Lower leg skin (tissue), 4 donors: Measurements from ENCODE around the gene GABRD. TPM values are rescaled to one million over a fixed set of nuclear protein-coding genes. Genes with fewer than 3 reads are reported as not detected.

Experiments used
- DNase-seq, 2 donors: peaks; one replicate each; pipeline ENCODE4 v3.0.0-alpha.2; 2019; ENCODE audit warnings: low spot score in 2 of 2
- H3K4me3 ChIP-seq: fragments of 200-600 bp; sonication (generic); 2 replicates; pipeline ENCODE4 v1.5.1; 2017; ENCODE audit warnings: mild to moderate bottlenecking, low read depth; ENCODE audit not compliant: poor library complexity, severe bottlenecking
- POLR2A ChIP-seq, 2 donors: fragments of 450-650 bp; IDR thresholded peaks; one replicate each; pipeline ENCODE4 v1.6.1; 2016 to 2017; ENCODE audit warnings: antibody characterized with exemption in 2 of 2, mild to moderate bottlenecking in 1 of 2, moderate library complexity in 1 of 2
- WGBS, 2 donors: methylation state at CpG; one replicate each; pipeline ENCODE4 v1.1.5; 2018; 5-methylcytosine and 5-hydroxymethylcytosine counted together
- intact Hi-C: fragments of 100-400 bp; cut with DNase I; formaldehyde crosslinking; loops from one replicate; pipeline ENCODE4 v1.15.0; 2023; ENCODE audit warnings: low total_unique reads
- total RNA-seq, 4 donors: library from RNA; depleted of rRNA; stranded (reverse); fragments of >200 nt; gene quantifications; one replicate each; pipeline ENCODE4 v1.1.0, GENCODE V29; 2016
- TF ChIP-seq, protein P1 (sequence below), 3 donors: fragments of 450-650 bp; IDR thresholded peaks; one replicate each; pipeline ENCODE4 v1.5.1; 2016; ENCODE audit warnings: antibody characterized with exemption in 3 of 3, mild to moderate bottlenecking in 3 of 3, moderate library complexity in 2 of 3

GABRD gene
- total RNA-seq, 4 donors from 2014 or later = 1.1 to 5.1 (median 2.0) TPM; not detected in 1

DNA sequence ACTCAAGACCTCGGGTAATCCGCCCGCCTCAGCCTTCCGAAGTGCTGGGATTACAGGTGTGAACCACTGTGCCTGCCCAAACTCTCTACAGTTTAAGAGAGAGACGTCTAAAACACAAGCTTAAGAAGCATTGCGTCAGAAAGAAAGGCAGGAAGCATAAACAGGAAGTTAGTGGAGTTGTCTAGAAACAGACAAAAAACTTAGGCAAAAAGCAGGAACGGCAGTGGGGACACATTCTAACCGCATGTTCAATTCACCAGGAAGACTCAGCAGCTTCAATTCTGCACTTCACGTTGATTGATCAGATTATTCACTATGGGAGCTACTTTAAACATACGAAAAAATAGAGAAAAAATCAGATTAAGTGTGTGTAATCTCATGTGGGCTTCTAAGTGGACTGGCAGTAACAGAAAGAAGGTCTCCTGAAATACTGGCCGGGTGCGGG lies 22.9 kb upstream of the GABRD start:
- no peak overlapping the region for H3K4me3 ChIP-seq
- TF ChIP-seq, protein P1, sequence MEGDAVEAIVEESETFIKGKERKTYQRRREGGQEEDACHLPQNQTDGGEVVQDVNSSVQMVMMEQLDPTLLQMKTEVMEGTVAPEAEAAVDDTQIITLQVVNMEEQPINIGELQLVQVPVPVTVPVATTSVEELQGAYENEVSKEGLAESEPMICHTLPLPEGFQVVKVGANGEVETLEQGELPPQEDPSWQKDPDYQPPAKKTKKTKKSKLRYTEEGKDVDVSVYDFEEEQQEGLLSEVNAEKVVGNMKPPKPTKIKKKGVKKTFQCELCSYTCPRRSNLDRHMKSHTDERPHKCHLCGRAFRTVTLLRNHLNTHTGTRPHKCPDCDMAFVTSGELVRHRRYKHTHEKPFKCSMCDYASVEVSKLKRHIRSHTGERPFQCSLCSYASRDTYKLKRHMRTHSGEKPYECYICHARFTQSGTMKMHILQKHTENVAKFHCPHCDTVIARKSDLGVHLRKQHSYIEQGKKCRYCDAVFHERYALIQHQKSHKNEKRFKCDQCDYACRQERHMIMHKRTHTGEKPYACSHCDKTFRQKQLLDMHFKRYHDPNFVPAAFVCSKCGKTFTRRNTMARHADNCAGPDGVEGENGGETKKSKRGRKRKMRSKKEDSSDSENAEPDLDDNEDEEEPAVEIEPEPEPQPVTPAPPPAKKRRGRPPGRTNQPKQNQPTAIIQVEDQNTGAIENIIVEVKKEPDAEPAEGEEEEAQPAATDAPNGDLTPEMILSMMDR (IDR thresholded peaks at IDR 0.05) = no peak
- TF ChIP-seq POLR2A (IDR thresholded peaks at IDR 0.05) = no peak
- intact Hi-C loops = no loop called here
- no peak for DNase-seq
- WGBS, 2 donors = 68 to 72% methylated on average over 12 of the region's 12 CpGs

DNA sequence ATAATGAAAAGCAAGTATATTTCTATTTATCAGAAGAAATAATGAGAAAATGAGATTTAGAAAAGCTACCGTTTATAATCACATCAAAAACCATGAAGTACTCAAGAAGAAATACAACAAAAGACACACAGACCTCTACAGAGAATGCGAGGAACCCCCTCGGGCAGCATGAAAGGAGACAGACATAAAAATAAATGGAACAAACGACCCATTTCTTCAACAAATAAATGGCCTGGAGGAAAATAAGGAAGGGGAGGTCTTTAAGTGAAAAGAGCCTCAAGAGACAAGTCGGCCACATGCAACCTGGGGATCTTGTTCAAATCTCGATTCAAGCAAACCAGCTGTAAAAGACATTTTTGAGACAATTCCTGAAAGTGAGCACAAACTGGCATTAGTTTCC lies 21.6 kb upstream of the GABRD start:
- DNase-seq = no peak
- 57 to 58% methylated on average over 6 of the region's 6 CpGs for WGBS, 2 donors
- TF ChIP-seq, protein P1 (IDR thresholded peaks at IDR 0.05) = no peak
- TF ChIP-seq POLR2A (IDR thresholded peaks at IDR 0.05) = no peak
- no peak overlapping the region for H3K4me3 ChIP-seq
- intact Hi-C loops = no loop called here

DNA sequence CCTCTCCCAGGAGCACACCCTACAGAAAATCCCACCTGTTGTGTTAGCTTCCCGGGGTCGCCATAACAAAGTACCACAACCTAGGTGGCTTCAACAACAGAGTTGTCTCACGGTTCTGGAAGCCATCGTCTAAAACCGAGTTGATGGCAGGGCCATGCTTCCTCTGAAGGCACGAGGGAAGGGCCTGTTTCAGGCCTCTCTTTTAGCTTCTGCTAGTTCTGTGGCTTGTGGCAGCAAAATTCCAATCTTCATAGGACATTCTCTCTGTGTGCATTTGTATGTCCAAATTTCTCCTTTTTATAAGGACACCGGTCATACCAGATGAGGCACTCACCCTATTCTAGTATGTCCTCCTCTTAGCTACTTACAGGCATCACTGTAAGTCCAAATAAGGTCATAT lies 18.7 kb upstream of the GABRD start:
- TF ChIP-seq, protein P1 (IDR thresholded peaks at IDR 0.05) = no peak
- TF ChIP-seq POLR2A (IDR thresholded peaks at IDR 0.05) = no peak
- WGBS, 2 donors = 87 to 90% methylated on average over 7 of the region's 7 CpGs
- intact Hi-C loops = no loop called here
- no peak overlapping the region for H3K4me3 ChIP-seq
- no peak for DNase-seq

DNA sequence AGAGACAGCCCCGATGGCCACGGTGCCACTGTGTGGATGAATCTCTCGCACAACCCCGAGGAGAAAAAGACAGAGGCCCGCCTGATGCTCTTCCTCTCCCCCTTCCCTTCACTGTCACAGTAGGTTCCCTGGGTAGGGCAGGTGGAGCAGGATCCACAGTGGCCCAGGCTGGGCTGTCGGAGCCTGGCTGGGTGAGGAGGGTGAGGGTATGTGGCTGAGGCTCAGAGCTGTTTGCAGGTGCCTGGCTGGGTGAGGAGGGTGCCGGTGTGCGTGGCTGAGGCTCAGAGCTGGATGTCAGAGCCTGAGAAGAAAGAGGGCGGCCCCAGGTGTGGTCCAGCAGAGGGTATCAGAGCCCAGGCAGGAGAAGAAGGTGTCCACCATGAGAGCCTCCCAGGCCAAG lies 18.3 kb upstream of the GABRD start:
- intact Hi-C loops = no loop called here
- no peak for TF ChIP-seq POLR2A (IDR thresholded peaks at IDR 0.05)
- TF ChIP-seq, protein P1 (IDR thresholded peaks at IDR 0.05) = no peak
- no peak overlapping the region for H3K4me3 ChIP-seq
- DNase-seq = no peak
- WGBS, 2 donors = 87 to 90% methylated on average over 9 of the region's 9 CpGs

DNA sequence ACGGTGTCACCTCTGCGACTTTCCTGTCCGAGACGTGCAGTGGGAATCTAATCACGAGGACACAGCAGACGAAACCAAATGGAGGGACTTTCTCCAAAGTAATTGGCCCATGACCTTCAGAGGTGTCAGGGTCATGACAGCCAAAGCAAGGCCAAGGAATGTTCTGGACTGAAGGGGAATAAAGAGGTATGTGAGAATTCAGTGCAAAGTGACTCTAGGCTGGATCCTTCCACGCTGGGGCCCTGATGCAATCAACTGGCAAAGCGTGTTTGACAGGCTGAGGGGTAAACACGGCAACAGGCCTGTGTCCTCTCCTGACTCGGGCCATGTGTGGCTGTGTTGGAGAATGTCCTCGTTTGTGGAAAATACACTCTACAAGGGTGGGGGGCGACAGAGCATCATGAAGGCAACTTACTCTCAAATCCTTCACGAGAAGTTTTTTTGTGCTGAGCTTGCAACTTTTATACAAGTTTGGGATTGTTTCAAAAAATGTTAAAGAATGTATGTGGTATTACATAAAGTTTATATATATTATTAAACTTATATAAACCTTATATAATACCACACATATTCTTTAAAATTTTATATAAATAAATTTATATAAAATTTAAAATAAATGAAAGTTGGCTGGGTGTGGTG lies 17.3 kb upstream of the GABRD start:
- TF ChIP-seq, protein P1 (IDR thresholded peaks at IDR 0.05) = no peak
- no peak for TF ChIP-seq POLR2A (IDR thresholded peaks at IDR 0.05)
- DNase-seq = no peak
- WGBS, 2 donors = 73 to 75% methylated on average over 13 of the region's 13 CpGs
- no peak overlapping the region for H3K4me3 ChIP-seq
- intact Hi-C loops = no loop called here
